ENCODE measurements around the gene IL15.
"Not testable (repeated sequence)": the region's sequence is repeated elsewhere in the genome, so short reads cannot be mapped to it uniquely, and the experiment has no call there.

GRCh38 chr4:141691247-141691646 is 54.9 kb downstream of the IL15 start:
- TF ChIP-seq CTCF, POLR2A (IDR thresholded peaks at IDR 0.05): not testable (repeated sequence)
